Lower leg skin (tissue), 4 donors: ENCODE data around the gene ATP2A2. TPM values are rescaled to one million over a fixed set of nuclear protein-coding genes. Genes with fewer than 3 reads are reported as not detected.

Source experiments
- DNase-seq, 2 donors: peaks; one replicate each; pipeline ENCODE4 v3.0.0-alpha.2; 2019; ENCODE audit warnings: low spot score in 2 of 2
- H3K4me3 ChIP-seq: fragments of 200-600 bp; sonication (generic); 2 replicates; pipeline ENCODE4 v1.5.1; 2017; ENCODE audit warnings: mild to moderate bottlenecking, low read depth; ENCODE audit not compliant: poor library complexity, severe bottlenecking
- CTCF ChIP-seq, 3 donors: fragments of 450-650 bp; IDR thresholded peaks; one replicate each; pipeline ENCODE4 v1.5.1; 2016; ENCODE audit warnings: antibody characterized with exemption in 3 of 3, mild to moderate bottlenecking in 3 of 3, moderate library complexity in 2 of 3
- POLR2A ChIP-seq, 2 donors: fragments of 450-650 bp; IDR thresholded peaks; one replicate each; pipeline ENCODE4 v1.6.1; 2016 to 2017; ENCODE audit warnings: antibody characterized with exemption in 2 of 2, mild to moderate bottlenecking in 1 of 2, moderate library complexity in 1 of 2
- WGBS, 2 donors: methylation state at CpG; one replicate each; pipeline ENCODE4 v1.1.5; 2018; 5-methylcytosine and 5-hydroxymethylcytosine counted together
- intact Hi-C: fragments of 100-400 bp; cut with DNase I; formaldehyde crosslinking; loops from one replicate; pipeline ENCODE4 v1.15.0; 2023; ENCODE audit warnings: low total_unique reads
- total RNA-seq, 4 donors: library from RNA; depleted of rRNA; stranded (reverse); fragments of >200 nt; gene quantifications; one replicate each; pipeline ENCODE4 v1.1.0, GENCODE V29; 2016

The ATP2A2 gene
- total RNA-seq, 4 donors from 2014 or later = 61.9 to 103 (median 86.1) TPM

GRCh38 chr12:110316861-110317260 lies 35.8 kb downstream of the ATP2A2 start:
- TF ChIP-seq CTCF (IDR thresholded peaks at IDR 0.05) = no peak
- TF ChIP-seq POLR2A (IDR thresholded peaks at IDR 0.05) = no peak
- intact Hi-C loops = no loop called here
- no peak for DNase-seq
- no peak overlapping the region for H3K4me3 ChIP-seq
- 33 to 42% methylated on average over 4 of the region's 4 CpGs for WGBS, 2 donors

- no peak overlapping the region for H3K4me3 ChIP-seq
- intact Hi-C loops = no loop called here
- TF ChIP-seq POLR2A (IDR thresholded peaks at IDR 0.05) (no peak), CTCF (IDR thresholded peaks at IDR 0.05) (no peak)
- DNase-seq = no peak
- 26 to 44% methylated on average over 2 of the region's 2 CpGs for WGBS, 2 donors
These were observed 36.9 kb downstream of the ATP2A2 start for GRCh38 chr12:110317911-110318310.

GRCh38 chr12:110320550-110320949 lies 39.5 kb downstream of the ATP2A2 start:
- H3K4me3 ChIP-seq = no peak overlapping the region
- no peak for DNase-seq
- TF ChIP-seq POLR2A (IDR thresholded peaks at IDR 0.05) (no peak), CTCF (IDR thresholded peaks at IDR 0.05) (no peak)
- 87 to 94% methylated on average over 3 of the region's 3 CpGs for WGBS, 2 donors
- intact Hi-C loops = no loop called here

GRCh38 chr12:110329710-110330109 lies 48.7 kb downstream of the ATP2A2 start:
- no peak overlapping the region for H3K4me3 ChIP-seq
- no peak for DNase-seq
- WGBS, 2 donors = 86 to 87% methylated on average over 4 of the region's 4 CpGs
- intact Hi-C loops = loop anchor here (5.0 kb wide), 1 partner anchor 622 kb away; no protein-coding TSS in a partner anchor
- no peak for TF ChIP-seq CTCF (IDR thresholded peaks at IDR 0.05)
- no peak for TF ChIP-seq POLR2A (IDR thresholded peaks at IDR 0.05)

- no peak overlapping the region for H3K4me3 ChIP-seq
- TF ChIP-seq CTCF (IDR thresholded peaks at IDR 0.05) = no peak
- no peak for TF ChIP-seq POLR2A (IDR thresholded peaks at IDR 0.05)
- intact Hi-C loops = no loop called here
- DNase-seq = no peak
- 76 to 82% methylated on average over 3 of the region's 3 CpGs for WGBS, 2 donors
These were observed 49.1 kb downstream of the ATP2A2 start for GRCh38 chr12:110330124-110330523.

- H3K4me3 ChIP-seq = no peak overlapping the region
- TF ChIP-seq POLR2A (IDR thresholded peaks at IDR 0.05) (no peak), CTCF (IDR thresholded peaks at IDR 0.05) (no peak)
- DNase-seq = no peak
- intact Hi-C loops = no loop called here
These were observed 49.5 kb downstream of the ATP2A2 start for GRCh38 chr12:110330544-110330943.
